ENCODE measurements around the gene NEAT1.
A peak's percentile ranks its signal among the peaks of the same experiment; 100 is the strongest.
"Not testable (repeated sequence)": the region's sequence is repeated elsewhere in the genome, so short reads cannot be mapped to it uniquely, and the experiment has no call there.

NEAT1 gene

GRCh38 chr11:65454696-65455456 is 32.3 kb downstream of the NEAT1 start:
- DNase-seq: peak; percentile 87

- no peak for DNase-seq
Measured at GRCh38 chr11:65456418-65456817, 33.8 kb downstream of the NEAT1 start.

- no peak for DNase-seq
Measured at GRCh38 chr11:65459552-65459951, 37.0 kb downstream of the NEAT1 start.

- DNase-seq: not testable (repeated sequence)
Measured at GRCh38 chr11:65465471-65465870, 42.9 kb downstream of the NEAT1 start.

- not testable (repeated sequence) for DNase-seq
Measured at GRCh38 chr11:65467306-65467705, 44.7 kb downstream of the NEAT1 start.

- peak; percentile 71 for DNase-seq
Measured at GRCh38 chr11:65468874-65469333, 46.3 kb downstream of the NEAT1 start.

GRCh38 chr11:65470433-65471049 is 47.9 kb downstream of the NEAT1 start:
- DNase-seq: no peak

GRCh38 chr11:65471447-65471891 is 48.9 kb downstream of the NEAT1 start:
- peak; percentile 40 for DNase-seq

GRCh38 chr11:65472588-65473277 is 50.1 kb downstream of the NEAT1 start:
- not testable (repeated sequence) for DNase-seq

- DNase-seq: no peak
Measured at GRCh38 chr11:65473278-65473860, 50.8 kb downstream of the NEAT1 start.

GRCh38 chr11:65474864-65475263 is 52.3 kb downstream of the NEAT1 start:
- DNase-seq: no peak

- DNase-seq: no peak
Measured at GRCh38 chr11:65476632-65477148, 54.1 kb downstream of the NEAT1 start.

- peak; percentile 90 for DNase-seq
Measured at GRCh38 chr11:65477149-65477965, 54.8 kb downstream of the NEAT1 start.

- DNase-seq: no peak
Measured at GRCh38 chr11:65478388-65479183, 56.0 kb downstream of the NEAT1 start.

- DNase-seq: no peak
Measured at GRCh38 chr11:65479184-65480145, 56.9 kb downstream of the NEAT1 start.

- DNase-seq: no peak
Measured at GRCh38 chr11:65482306-65482850, 59.8 kb downstream of the NEAT1 start.

GRCh38 chr11:65485920-65486219 is 63.3 kb downstream of the NEAT1 start:
- DNase-seq: no peak

- no peak for DNase-seq
Measured at GRCh38 chr11:65486570-65487466, 64.2 kb downstream of the NEAT1 start.
